ENCODE data around the gene SREBF2. TPM values are rescaled to one million over a fixed set of nuclear protein-coding genes. Genes with fewer than 3 reads are reported as not detected.
"Not testable (repeated sequence)": the region's sequence is repeated elsewhere in the genome, so short reads cannot be mapped to it uniquely, and the experiment has no call there.

The SREBF2 gene
- total RNA-seq, 6 donors from 2014 or later = 124 to 175 (median 145) TPM

GRCh38 chr22:41831828-41832552 lies 915 bp upstream of the SREBF2 start:
- no peak for DNase-seq
- H3K27ac ChIP-seq = peak overlapping the region; percentile 91 to 96 (median 96)
- H3K36me3 ChIP-seq = peaks cover 0 to 10% (median 6%) of the 10 kb centered on the region in 4 donors
- TF ChIP-seq, protein P1, sequence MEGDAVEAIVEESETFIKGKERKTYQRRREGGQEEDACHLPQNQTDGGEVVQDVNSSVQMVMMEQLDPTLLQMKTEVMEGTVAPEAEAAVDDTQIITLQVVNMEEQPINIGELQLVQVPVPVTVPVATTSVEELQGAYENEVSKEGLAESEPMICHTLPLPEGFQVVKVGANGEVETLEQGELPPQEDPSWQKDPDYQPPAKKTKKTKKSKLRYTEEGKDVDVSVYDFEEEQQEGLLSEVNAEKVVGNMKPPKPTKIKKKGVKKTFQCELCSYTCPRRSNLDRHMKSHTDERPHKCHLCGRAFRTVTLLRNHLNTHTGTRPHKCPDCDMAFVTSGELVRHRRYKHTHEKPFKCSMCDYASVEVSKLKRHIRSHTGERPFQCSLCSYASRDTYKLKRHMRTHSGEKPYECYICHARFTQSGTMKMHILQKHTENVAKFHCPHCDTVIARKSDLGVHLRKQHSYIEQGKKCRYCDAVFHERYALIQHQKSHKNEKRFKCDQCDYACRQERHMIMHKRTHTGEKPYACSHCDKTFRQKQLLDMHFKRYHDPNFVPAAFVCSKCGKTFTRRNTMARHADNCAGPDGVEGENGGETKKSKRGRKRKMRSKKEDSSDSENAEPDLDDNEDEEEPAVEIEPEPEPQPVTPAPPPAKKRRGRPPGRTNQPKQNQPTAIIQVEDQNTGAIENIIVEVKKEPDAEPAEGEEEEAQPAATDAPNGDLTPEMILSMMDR (IDR thresholded peaks at IDR 0.05) = no peak
- TF ChIP-seq POLR2A (IDR thresholded peaks at IDR 0.05) (no peak), POLR2AphosphoS5 (IDR thresholded peaks at IDR 0.05) (no peak), EP300 (IDR thresholded peaks at IDR 0.05) (no peak)
- ATAC-seq (ENCODE audit: low FRiP score in 2 of 2) = no peak
- no peaks in the 10 kb centered on the region for H3K9me3 ChIP-seq
- peaks cover 10 to 40% (median 15%) of the 10 kb centered on the region in 4 donors for H3K4me1 ChIP-seq
- peak overlapping the region; percentile 52 to 98 (median 80) for H3K4me3 ChIP-seq
- 13 to 17% methylated on average over 10 to 17 of the region's 17 CpGs for WGBS, 2 donors
- H3K27me3 ChIP-seq = no peaks in the 10 kb centered on the region

GRCh38 chr22:41833369-41834004 lies 582 bp downstream of the SREBF2 start:
- Histone ChIP-seq H3K27me3 (no peaks in the 10 kb centered on the region), H3K9me3 (no peaks in the 10 kb centered on the region), H3K27ac (peak overlapping the region; percentile 91 to 96 (median 96)), H3K4me1 (peaks cover 11 to 41% (median 14%) of the 10 kb centered on the region in 4 donors), H3K36me3 (peaks cover 0 to 12% (median 7%) of the 10 kb centered on the region in 4 donors), H3K4me3 (peak overlapping the region; percentile 65 to 98 (median 86))
- ATAC-seq (ENCODE audit: low FRiP score in 2 of 2) (peak in 1 of 2 donors; percentile 48), DNase-seq (peak; percentile 53 to 92)
- TF ChIP-seq EP300 (IDR thresholded peaks at IDR 0.05) (no peak), POLR2AphosphoS5 (IDR thresholded peaks at IDR 0.05) (peak in 1 of 2 donors; percentile 10), POLR2A (IDR thresholded peaks at IDR 0.05) (peak in 1 of 4 donors; percentile 11)
- TF ChIP-seq, protein P1 (IDR thresholded peaks at IDR 0.05) = peak in 2 of 6 experiments; percentile 21 to 40
- 2 to 10% methylated on average over 2 to 47 of the region's 86 CpGs for WGBS, 2 donors

GRCh38 chr22:41834005-41834944 lies 1.4 kb downstream of the SREBF2 start:
- Histone ChIP-seq H3K9me3 (no peaks in the 10 kb centered on the region), H3K36me3 (peaks cover 0 to 12% (median 7%) of the 10 kb centered on the region in 4 donors), H3K4me3 (peak overlapping the region; percentile 65 to 98 (median 86)), H3K27me3 (no peaks in the 10 kb centered on the region), H3K27ac (peak overlapping the region; percentile 91 to 96 (median 96)), H3K4me1 (peaks cover 12 to 46% (median 17%) of the 10 kb centered on the region in 4 donors)
- DNase-seq (no peak), ATAC-seq (ENCODE audit: low FRiP score in 2 of 2) (no peak)
- no peak for TF ChIP-seq POLR2AphosphoS5 (IDR thresholded peaks at IDR 0.05)
- TF ChIP-seq EP300 (IDR thresholded peaks at IDR 0.05) = no peak
- no peak for TF ChIP-seq POLR2A (IDR thresholded peaks at IDR 0.05)
- 15 to 23% methylated on average over 8 to 14 of the region's 14 CpGs for WGBS, 2 donors

DNA sequence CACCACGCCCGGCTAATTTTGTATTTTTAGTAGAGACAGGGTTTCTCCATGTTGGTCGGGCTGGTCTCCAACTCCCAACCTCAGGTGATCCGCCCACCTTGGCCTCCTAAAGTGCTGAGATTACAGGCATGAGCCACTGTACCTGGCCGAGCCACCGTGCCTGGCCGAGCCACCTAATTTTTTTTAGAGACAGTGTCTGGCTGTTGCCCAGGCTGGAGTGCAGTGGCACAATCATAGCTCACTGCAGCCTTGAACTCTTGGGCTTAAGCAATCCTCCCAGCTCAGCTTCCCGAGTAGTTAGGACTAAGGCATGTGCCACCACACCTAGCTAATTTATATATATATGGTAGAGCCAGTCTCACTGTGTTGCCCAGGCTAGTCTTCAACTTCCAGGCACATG lies 2.6 kb downstream of the SREBF2 start:
- WGBS, 2 donors = 75 to 91% methylated on average over 8 of the region's 8 CpGs
- not testable (repeated sequence) for DNase-seq; H3K9me3 ChIP-seq; ATAC-seq (ENCODE audit: low FRiP score in 2 of 2); H3K27me3 ChIP-seq; H3K4me3 ChIP-seq
- peaks cover 0 to 14% (median 7%) of the 10 kb centered on the region in 4 donors for H3K36me3 ChIP-seq
- H3K27ac ChIP-seq = peak overlapping the region in 2 of 4 donors; percentile 59 to 91
- peaks cover 12 to 49% (median 20%) of the 10 kb centered on the region in 4 donors for H3K4me1 ChIP-seq

GRCh38 chr22:41836551-41836950 lies 3.6 kb downstream of the SREBF2 start:
- peaks cover 20 to 55% (median 27%) of the 10 kb centered on the region in 4 donors for H3K4me1 ChIP-seq
- ATAC-seq (ENCODE audit: low FRiP score in 2 of 2) = no peak
- no peak for TF ChIP-seq POLR2A (IDR thresholded peaks at IDR 0.05)
- no peak for TF ChIP-seq POLR2AphosphoS5 (IDR thresholded peaks at IDR 0.05)
- TF ChIP-seq EP300 (IDR thresholded peaks at IDR 0.05) = no peak
- no peak overlapping the region for H3K27ac ChIP-seq
- no peak overlapping the region for H3K4me3 ChIP-seq
- H3K27me3 ChIP-seq = no peaks in the 10 kb centered on the region
- peaks cover 0 to 14% (median 7%) of the 10 kb centered on the region in 4 donors for H3K36me3 ChIP-seq
- no peak for DNase-seq
- WGBS, 2 donors = 59 to 64% methylated on average over 2 of the region's 2 CpGs
- no peaks in the 10 kb centered on the region for H3K9me3 ChIP-seq

Measured in upper lobe of left lung (tissue), 6 donors.